Astrocyte (in vitro differentiated cells and primary cell): ENCODE data around the gene TNC. TPM values are rescaled to one million over a fixed set of nuclear protein-coding genes. Genes with fewer than 3 reads are reported as not detected.
A peak's percentile ranks its signal among the peaks of the same experiment; 100 is the strongest.

Experiments used
- DNase-seq: peaks from one replicate; pipeline ENCODE4 v3.0.0-alpha.2; 2010; ENCODE audit warnings: low read depth
- FAIRE-seq: peaks from 2 replicates; lab custom pipeline; 2011; peaks lifted over from hg19 to GRCh38; lab: Jason Lieb, UNC
- H2AFZ ChIP-seq: 2 replicates; pipeline ENCODE4 v1.6.0; 2012; ENCODE audit warnings: low read depth, low read length, inconsistent platforms
- H3K27ac ChIP-seq: 2 replicates; pipeline ENCODE4 v1.5.1; 2011; ENCODE audit warnings: low read depth, low read length, inconsistent platforms
- H3K27me3 ChIP-seq: 2 replicates; pipeline ENCODE4 v1.6.0; 2011; ENCODE audit warnings: low read length, inconsistent platforms; ENCODE audit not compliant: insufficient read depth
- H3K36me3 ChIP-seq: 2 replicates; pipeline ENCODE4 v1.5.1; 2011; ENCODE audit warnings: low read length, inconsistent platforms; ENCODE audit not compliant: insufficient read depth
- H3K4me1 ChIP-seq: 2 replicates; pipeline ENCODE4 v1.5.1; 2011; ENCODE audit warnings: low read length, inconsistent platforms; ENCODE audit not compliant: insufficient read depth
- H3K4me2 ChIP-seq: 2 replicates; pipeline ENCODE4 v1.6.0; 2012; ENCODE audit warnings: low read length, inconsistent platforms
- H3K4me3 ChIP-seq: 2 replicates; pipeline ENCODE4 v1.5.1; 2011; ENCODE audit warnings: low read depth, mild to moderate bottlenecking, low read length, inconsistent platforms; ENCODE audit not compliant: insufficient read depth
- H3K79me2 ChIP-seq: 2 replicates; pipeline ENCODE4 v1.6.0; 2012; ENCODE audit warnings: mild to moderate bottlenecking, low read length, inconsistent platforms; ENCODE audit not compliant: insufficient read depth
- H3K9ac ChIP-seq: 2 replicates; pipeline ENCODE4 v1.6.0; 2012; ENCODE audit warnings: mild to moderate bottlenecking, low read length, inconsistent platforms
- H3K9me3 ChIP-seq: 2 replicates; pipeline ENCODE4 v1.5.1; 2012; ENCODE audit warnings: low read depth, mild to moderate bottlenecking, low read length, inconsistent platforms; ENCODE audit not compliant: insufficient read depth
- H4K20me1 ChIP-seq: 2 replicates; pipeline ENCODE4 v1.6.0; 2012; ENCODE audit warnings: low read length, inconsistent platforms; ENCODE audit not compliant: insufficient read depth
- H3K27ac Mint-ChIP-seq: one replicate; pipeline ENCODE4 v1.8.0; 2021; ENCODE audit warnings: mild to moderate bottlenecking, mixed read lengths; ENCODE audit not compliant: unreplicated experiment
- H3K27me3 Mint-ChIP-seq: one replicate; pipeline ENCODE4 v1.8.0; 2021; ENCODE audit warnings: low read depth, mixed read lengths; ENCODE audit not compliant: unreplicated experiment
- H3K36me3 Mint-ChIP-seq: one replicate; pipeline ENCODE4 v1.8.0; 2021; ENCODE audit warnings: low read depth, mixed read lengths; ENCODE audit not compliant: unreplicated experiment
- H3K4me1 Mint-ChIP-seq: one replicate; pipeline ENCODE4 v1.8.0; 2021; ENCODE audit warnings: low read depth, mixed read lengths; ENCODE audit not compliant: unreplicated experiment
- H3K4me3 Mint-ChIP-seq: one replicate; pipeline ENCODE4 v1.8.0; 2021; ENCODE audit warnings: mild to moderate bottlenecking, moderate library complexity, mixed read lengths; ENCODE audit not compliant: unreplicated experiment
- H3K9me3 Mint-ChIP-seq: one replicate; pipeline ENCODE4 v1.8.0; 2021; ENCODE audit warnings: mild to moderate bottlenecking, mixed read lengths; ENCODE audit not compliant: unreplicated experiment
- EZH2 ChIP-seq: IDR thresholded peaks from 2 replicates; pipeline ENCODE4 v1.6.1; 2012; ENCODE audit warnings: mild to moderate bottlenecking, low read length, inconsistent platforms; ENCODE audit not compliant: insufficient read depth
- total RNA-seq: library from RNA; stranded (reverse); gene quantifications from 2 replicates; pipeline ENCODE4 v1.2.1, GENCODE V29; 2021
- TF ChIP-seq, protein P1 (sequence below): IDR thresholded peaks from 2 replicates; pipeline ENCODE4 v1.5.1; 2011; ENCODE audit warnings: low read depth, mild to moderate bottlenecking, inconsistent platforms, low read length, moderate library complexity; ENCODE audit not compliant: insufficient read depth

TNC gene
- total RNA-seq, 1 donor from 2014 or later: 747 TPM

DNA sequence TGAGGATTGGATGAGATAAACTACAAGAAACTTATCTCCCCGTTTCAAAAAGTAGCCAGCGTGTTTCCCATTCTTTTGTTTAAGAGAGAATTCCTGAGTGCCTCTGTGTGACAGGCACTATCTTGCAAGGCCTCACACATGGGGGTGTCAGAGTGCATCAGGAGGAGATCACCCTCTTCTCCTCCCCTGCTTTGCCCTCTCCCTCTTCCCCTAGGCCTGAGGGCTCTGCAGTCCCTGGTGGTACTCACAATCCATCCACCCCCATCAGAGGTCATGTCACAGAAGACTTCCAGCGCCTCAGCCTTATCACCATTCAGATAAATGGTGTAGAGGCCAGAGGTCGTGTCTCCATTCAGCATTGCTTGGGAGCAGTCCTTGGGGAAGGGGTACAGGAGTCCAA is 88.0 kb downstream of the TNC start:
- Histone ChIP-seq H3K36me3 (peaks cover 59% of the 10 kb centered on the region), H3K4me1 (peaks cover 11% of the 10 kb centered on the region), H3K4me3 (no peak overlapping the region), H3K9me3 (no peaks in the 10 kb centered on the region), H3K27ac (no peak overlapping the region), H2AFZ (no peak overlapping the region), H3K4me2 (no peak overlapping the region), H4K20me1 (no peaks in the 10 kb centered on the region), H3K79me2 (no peaks in the 10 kb centered on the region), H3K27me3 (no peaks in the 10 kb centered on the region), H3K9ac (no peak overlapping the region)
- H3K4me3 Mint-ChIP-seq: no peak overlapping the region
- DNase-seq: no peak
- FAIRE-seq: no peak
- H3K27me3 Mint-ChIP-seq: no peaks in the 10 kb centered on the region
- peaks cover 46% of the 10 kb centered on the region for H3K36me3 Mint-ChIP-seq
- peaks cover 43% of the 10 kb centered on the region for H3K4me1 Mint-ChIP-seq
- H3K9me3 Mint-ChIP-seq: no peaks in the 10 kb centered on the region
- H3K27ac Mint-ChIP-seq: no peak overlapping the region
- TF ChIP-seq, protein P1, sequence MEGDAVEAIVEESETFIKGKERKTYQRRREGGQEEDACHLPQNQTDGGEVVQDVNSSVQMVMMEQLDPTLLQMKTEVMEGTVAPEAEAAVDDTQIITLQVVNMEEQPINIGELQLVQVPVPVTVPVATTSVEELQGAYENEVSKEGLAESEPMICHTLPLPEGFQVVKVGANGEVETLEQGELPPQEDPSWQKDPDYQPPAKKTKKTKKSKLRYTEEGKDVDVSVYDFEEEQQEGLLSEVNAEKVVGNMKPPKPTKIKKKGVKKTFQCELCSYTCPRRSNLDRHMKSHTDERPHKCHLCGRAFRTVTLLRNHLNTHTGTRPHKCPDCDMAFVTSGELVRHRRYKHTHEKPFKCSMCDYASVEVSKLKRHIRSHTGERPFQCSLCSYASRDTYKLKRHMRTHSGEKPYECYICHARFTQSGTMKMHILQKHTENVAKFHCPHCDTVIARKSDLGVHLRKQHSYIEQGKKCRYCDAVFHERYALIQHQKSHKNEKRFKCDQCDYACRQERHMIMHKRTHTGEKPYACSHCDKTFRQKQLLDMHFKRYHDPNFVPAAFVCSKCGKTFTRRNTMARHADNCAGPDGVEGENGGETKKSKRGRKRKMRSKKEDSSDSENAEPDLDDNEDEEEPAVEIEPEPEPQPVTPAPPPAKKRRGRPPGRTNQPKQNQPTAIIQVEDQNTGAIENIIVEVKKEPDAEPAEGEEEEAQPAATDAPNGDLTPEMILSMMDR: no peak
- TF ChIP-seq EZH2: no peak

DNA sequence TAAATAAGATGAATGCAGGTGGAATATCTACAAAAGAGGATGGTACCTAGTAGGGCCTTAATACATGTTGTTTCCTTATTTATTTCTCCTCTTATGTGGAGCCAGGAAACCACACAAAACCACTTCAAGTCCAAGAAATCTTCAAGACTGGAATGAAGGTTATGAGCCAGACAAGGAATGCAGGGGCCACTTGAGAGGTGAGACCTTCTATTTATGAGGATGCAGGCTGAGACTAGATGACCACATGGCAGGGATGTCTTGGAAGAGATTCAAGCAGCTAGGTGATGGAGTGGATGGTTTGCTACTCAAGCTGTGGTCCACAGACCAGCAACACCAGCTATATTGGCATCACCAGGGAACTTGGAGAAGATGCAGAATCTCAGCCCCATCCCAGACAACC is 92.2 kb downstream of the TNC start:
- peaks cover 33% of the 10 kb centered on the region for H3K4me1 ChIP-seq
- H3K27me3 Mint-ChIP-seq: no peaks in the 10 kb centered on the region
- DNase-seq (peak; percentile 61), FAIRE-seq (no peak)
- H3K4me1 Mint-ChIP-seq: peaks cover 31% of the 10 kb centered on the region
- no peak overlapping the region for H3K4me3 ChIP-seq
- H3K9ac ChIP-seq: no peak overlapping the region
- no peak overlapping the region for H3K4me3 Mint-ChIP-seq
- TF ChIP-seq, protein P1: no peak
- no peak for TF ChIP-seq EZH2
- no peaks in the 10 kb centered on the region for H3K79me2 ChIP-seq
- H3K4me2 ChIP-seq: no peak overlapping the region
- peaks cover 54% of the 10 kb centered on the region for H3K36me3 ChIP-seq
- no peak overlapping the region for H2AFZ ChIP-seq
- no peaks in the 10 kb centered on the region for H4K20me1 ChIP-seq
- H3K27me3 ChIP-seq: no peaks in the 10 kb centered on the region
- no peak overlapping the region for H3K27ac ChIP-seq
- peak overlapping the region; percentile 2 for H3K27ac Mint-ChIP-seq
- no peaks in the 10 kb centered on the region for H3K9me3 ChIP-seq
- peaks cover 50% of the 10 kb centered on the region for H3K36me3 Mint-ChIP-seq
- no peaks in the 10 kb centered on the region for H3K9me3 Mint-ChIP-seq

DNA sequence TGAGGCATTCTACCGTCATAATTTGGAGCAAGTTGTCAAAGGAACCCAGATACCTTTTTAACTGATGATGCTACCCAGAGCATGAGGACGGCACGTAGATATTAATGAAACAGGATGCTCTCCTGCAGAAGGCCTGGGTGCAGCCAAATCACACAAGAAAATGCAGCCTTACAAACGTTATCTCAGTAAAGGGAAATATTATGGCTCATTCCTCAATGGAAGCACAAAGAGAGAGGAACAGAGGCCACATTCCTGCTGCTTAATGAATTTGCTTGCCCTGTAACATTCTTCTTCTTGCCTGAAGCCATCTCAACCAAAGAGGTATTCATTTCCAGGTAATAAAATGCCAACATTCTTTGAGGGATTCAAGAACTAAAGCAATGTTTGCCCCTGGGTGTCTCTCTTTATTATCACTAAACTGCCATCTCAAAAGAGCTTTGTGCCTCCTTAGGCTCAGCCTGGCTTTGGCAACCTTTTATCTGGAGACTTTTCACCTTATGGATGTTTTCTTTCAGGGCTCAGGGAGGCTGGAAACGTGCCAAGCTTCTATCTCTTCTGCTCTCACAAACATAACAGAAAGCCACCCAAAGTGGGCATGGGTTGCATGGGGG is 92.9 kb downstream of the TNC start:
- Histone ChIP-seq H3K4me2 (peak overlapping the region; percentile 7), H3K4me1 (peaks cover 33% of the 10 kb centered on the region), H3K36me3 (peaks cover 49% of the 10 kb centered on the region), H2AFZ (no peak overlapping the region), H3K79me2 (no peaks in the 10 kb centered on the region), H3K27ac (peak overlapping the region; percentile 75), H4K20me1 (no peaks in the 10 kb centered on the region), H3K27me3 (no peaks in the 10 kb centered on the region), H3K9ac (peak overlapping the region; percentile 14), H3K4me3 (no peak overlapping the region), H3K9me3 (no peaks in the 10 kb centered on the region)
- no peak for FAIRE-seq
- DNase-seq: peak; percentile 63
- Mint-ChIP-seq H3K36me3 (peaks cover 49% of the 10 kb centered on the region), H3K27me3 (no peaks in the 10 kb centered on the region), H3K9me3 (no peaks in the 10 kb centered on the region), H3K4me1 (peaks cover 31% of the 10 kb centered on the region), H3K27ac (peak overlapping the region; percentile 2), H3K4me3 (no peak overlapping the region)
- TF ChIP-seq, protein P1: no peak
- no peak for TF ChIP-seq EZH2
